HEK293 (cell line): ENCODE measurements around the gene TCF7L2.

Source experiments
- BCL11A ChIP-seq: fragments of 450-650 bp; formaldehyde crosslinking; IDR thresholded peaks from 2 replicates; pipeline ENCODE4 v1.5.1; 2016; ENCODE audit warnings: low read depth, missing biosample characterization, missing genetic modification characterization
- CTCF ChIP-seq: fragments of 450-650 bp; formaldehyde crosslinking; IDR thresholded peaks from 2 replicates; pipeline ENCODE4 v1.5.1; 2016; ENCODE audit warnings: missing biosample characterization, missing genetic modification characterization
- HOXD13 ChIP-seq: sonication (generic); formaldehyde crosslinking; IDR thresholded peaks from 2 replicates; pipeline ENCODE4 v1.8.0; 2022; ENCODE audit warnings: missing genetic modification reagents, borderline replicate concordance
- IKZF3 ChIP-seq: fragments of 450-650 bp; IDR thresholded peaks from 2 replicates; pipeline ENCODE4 v1.5.0; 2018; ENCODE audit warnings: missing biosample characterization, mild to moderate bottlenecking, missing genetic modification characterization, moderate library complexity
- KLF1 ChIP-seq: fragments of 450-650 bp; formaldehyde crosslinking; IDR thresholded peaks from 2 replicates; pipeline ENCODE4 v1.5.1; 2016; ENCODE audit warnings: missing biosample characterization, missing genetic modification characterization
- KLF17 ChIP-seq: fragments of 450-650 bp; formaldehyde crosslinking; IDR thresholded peaks from 2 replicates; pipeline ENCODE4 v1.5.1; 2016; ENCODE audit warnings: missing biosample characterization, missing genetic modification characterization
- KLF8 ChIP-seq: fragments of 450-650 bp; formaldehyde crosslinking; IDR thresholded peaks from 2 replicates; pipeline ENCODE4 v1.5.1; 2016; ENCODE audit warnings: missing biosample characterization, missing genetic modification characterization
- OVOL3 ChIP-seq: fragments of 450-650 bp; formaldehyde crosslinking; IDR thresholded peaks from 2 replicates; pipeline ENCODE4 v1.5.1; 2016; ENCODE audit warnings: missing biosample characterization, missing genetic modification characterization
- PBX3 ChIP-seq: sonication (generic); formaldehyde crosslinking; IDR thresholded peaks from 2 replicates; pipeline ENCODE4 v1.8.1; 2022; ENCODE audit warnings: mild to moderate bottlenecking, moderate library complexity, missing genetic modification reagents
- PRDM4 ChIP-seq: fragments of 450-650 bp; formaldehyde crosslinking; IDR thresholded peaks from 2 replicates; pipeline ENCODE4 v1.5.1; 2017; ENCODE audit warnings: missing biosample characterization, missing genetic modification characterization
- REPIN1 ChIP-seq: fragments of 450-650 bp; formaldehyde crosslinking; IDR thresholded peaks from 2 replicates; pipeline ENCODE4 v1.5.1; 2017; ENCODE audit warnings: missing biosample characterization, missing genetic modification characterization, low read depth
- TSHZ1 ChIP-seq: fragments of 450-650 bp; formaldehyde crosslinking; IDR thresholded peaks from 2 replicates; pipeline ENCODE4 v1.5.1; 2016; ENCODE audit warnings: missing biosample characterization, missing genetic modification characterization, borderline replicate concordance
- ZBTB6 ChIP-seq: fragments of 450-650 bp; formaldehyde crosslinking; IDR thresholded peaks from 2 replicates; pipeline ENCODE4 v1.5.1; 2017; ENCODE audit warnings: missing biosample characterization, missing genetic modification characterization
- ZFP41 ChIP-seq: fragments of 450-650 bp; formaldehyde crosslinking; IDR thresholded peaks from 2 replicates; pipeline ENCODE4 v1.5.1; 2016; ENCODE audit warnings: missing biosample characterization, missing genetic modification characterization, borderline replicate concordance
- ZIC2 ChIP-seq: fragments of 450-650 bp; formaldehyde crosslinking; IDR thresholded peaks from 2 replicates; pipeline ENCODE4 v1.5.1; 2016; ENCODE audit warnings: missing biosample characterization, missing genetic modification characterization
- ZNF10 ChIP-seq: fragments of 450-650 bp; formaldehyde crosslinking; IDR thresholded peaks from 2 replicates; pipeline ENCODE4 v1.5.1; 2017; ENCODE audit warnings: missing biosample characterization, missing genetic modification characterization
- ZNF114 ChIP-seq: fragments of 450-650 bp; formaldehyde crosslinking; IDR thresholded peaks from 2 replicates; pipeline ENCODE4 v1.5.0; 2017; ENCODE audit warnings: missing biosample characterization, missing genetic modification characterization
- ZNF140 ChIP-seq: fragments of 450-650 bp; formaldehyde crosslinking; IDR thresholded peaks from 2 replicates; pipeline ENCODE4 v1.5.1; 2016; ENCODE audit warnings: missing biosample characterization, missing genetic modification characterization
- ZNF23 ChIP-seq: fragments of 450-650 bp; formaldehyde crosslinking; IDR thresholded peaks from 2 replicates; pipeline ENCODE4 v1.5.1; 2016; ENCODE audit warnings: missing biosample characterization, missing genetic modification characterization, borderline replicate concordance
- ZNF423 ChIP-seq: fragments of 450-650 bp; formaldehyde crosslinking; IDR thresholded peaks from 2 replicates; pipeline ENCODE4 v1.5.1; 2016; ENCODE audit warnings: missing biosample characterization, missing genetic modification characterization
- ZNF585B ChIP-seq: fragments of 450-650 bp; formaldehyde crosslinking; IDR thresholded peaks from 2 replicates; pipeline ENCODE4 v1.5.1; 2016; ENCODE audit warnings: missing biosample characterization, missing genetic modification characterization
- ZNF621 ChIP-seq: fragments of 450-650 bp; formaldehyde crosslinking; IDR thresholded peaks from 2 replicates; pipeline ENCODE4 v1.5.1; 2017; ENCODE audit warnings: missing biosample characterization, missing genetic modification characterization
- ZNF701 ChIP-seq: fragments of 450-650 bp; formaldehyde crosslinking; IDR thresholded peaks from 2 replicates; pipeline ENCODE4 v1.5.1; 2016; ENCODE audit warnings: missing biosample characterization, missing genetic modification characterization
- ZNF704 ChIP-seq: fragments of 450-650 bp; formaldehyde crosslinking; IDR thresholded peaks from 2 replicates; pipeline ENCODE4 v1.5.1; 2016; ENCODE audit warnings: missing biosample characterization, missing genetic modification characterization
- ZNF768 ChIP-seq: fragments of 450-650 bp; formaldehyde crosslinking; IDR thresholded peaks from 2 replicates; pipeline ENCODE4 v1.5.1; 2018; ENCODE audit warnings: missing biosample characterization, mild to moderate bottlenecking, missing genetic modification characterization
- ZSCAN16 ChIP-seq: fragments of 450-650 bp; formaldehyde crosslinking; IDR thresholded peaks from 2 replicates; pipeline ENCODE4 v1.5.1; 2016; ENCODE audit warnings: missing biosample characterization, missing genetic modification characterization

TCF7L2 gene

GRCh38 chr10:112956631-112957350 is 6.7 kb downstream of the TCF7L2 start (continued):
- TF ChIP-seq ZBTB6 (tag by site-specific recombination): no peak
- TF ChIP-seq ZSCAN16 (tag by site-specific recombination): peak; percentile 80; the same call in 1 of the 2 replicates
- TF ChIP-seq ZNF621 (tag by site-specific recombination): no peak
- no peak for TF ChIP-seq KLF8 (tag by site-specific recombination)
- TF ChIP-seq KLF17 (tag by site-specific recombination): 0 out of 2 replicates have a peak, but pooled peaks have one; percentile 27
- no peak for TF ChIP-seq ZNF23 (tag by site-specific recombination)
- TF ChIP-seq HOXD13 (CRISPR knock-in tag): peak; percentile 89; the same call in 1 of the 2 replicates
- TF ChIP-seq IKZF3 (tag by site-specific recombination): peak; percentile 68; the same call in 1 of the 2 replicates
- TF ChIP-seq ZNF704 (tag by site-specific recombination): no peak
- no peak for TF ChIP-seq ZNF585B (tag by site-specific recombination)
- TF ChIP-seq KLF1 (tag by site-specific recombination): no peak
- peak; percentile 83 for TF ChIP-seq PRDM4 (tag by site-specific recombination)
- TF ChIP-seq REPIN1 (tag by site-specific recombination): no peak
- 0 out of 2 replicates have a peak, but pooled peaks have one; percentile 39 for TF ChIP-seq OVOL3 (tag by site-specific recombination)
- TF ChIP-seq ZNF768: no peak
- TF ChIP-seq ZNF423 (tag by site-specific recombination): no peak
- TF ChIP-seq ZNF140: no peak
- TF ChIP-seq TSHZ1 (tag by site-specific recombination): 0 out of 2 replicates have a peak, but pooled peaks have one; percentile 60
- TF ChIP-seq BCL11A (tag by site-specific recombination): peak; percentile 78; the same call in 1 of the 2 replicates
- TF ChIP-seq ZNF10 (tag by site-specific recombination): no peak
- TF ChIP-seq ZNF114 (tag by site-specific recombination): no peak
- no peak for TF ChIP-seq ZNF701 (tag by site-specific recombination)
- TF ChIP-seq PBX3 (CRISPR knock-in tag): no peak
- no peak for TF ChIP-seq ZFP41 (tag by site-specific recombination)
- no peak for TF ChIP-seq CTCF (tag by site-specific recombination)
- TF ChIP-seq ZIC2 (tag by site-specific recombination): no peak
